HepG2 (cell line): ENCODE data around the gene CIAO3. TPM values are rescaled to one million over a fixed set of nuclear protein-coding genes. Genes with fewer than 3 reads are reported as not detected.
A peak's percentile ranks its signal among the peaks of the same experiment; 100 is the strongest.

Experiments
- CBX1 ChIP-seq: IDR thresholded peaks from one replicate; pipeline ENCODE4 v1.6.1; 2016; ENCODE audit warnings: antibody characterized with exemption, low read depth
- CREM ChIP-seq, 2 experiments: sonication (generic) in 1 of 2; formaldehyde crosslinking in 1 of 2; IDR thresholded peaks; 2 replicates each; pipeline versions ENCODE4 v1.4.0 to v1.6.1; 2016 to 2020; ENCODE audit warnings: antibody characterized with exemption in 1 of 2, mild to moderate bottlenecking in 1 of 2, missing genetic modification reagents in 1 of 2
- FOXP1 ChIP-seq, 2 experiments: fragments of 450-650 bp in 1 of 2; IDR thresholded peaks; 2 replicates each; pipeline ENCODE4 v1.6.1; 2017 to 2018; ENCODE audit warnings: antibody characterized with exemption in 1 of 2
- JUN ChIP-seq: sonication (generic); formaldehyde crosslinking; IDR thresholded peaks from 2 replicates; pipeline ENCODE4 v1.4.0; 2020; ENCODE audit warnings: mild to moderate bottlenecking, missing genetic modification reagents
- MAX ChIP-seq: IDR thresholded peaks from 2 replicates; pipeline ENCODE4 v1.6.1; 2012; ENCODE audit warnings: inconsistent platforms
- MIER2 ChIP-seq: IDR thresholded peaks from 2 replicates; pipeline ENCODE4 v1.6.1; 2016; ENCODE audit warnings: missing biosample characterization, missing genetic modification reagents
- NFIB ChIP-seq: sonication (generic); formaldehyde crosslinking; IDR thresholded peaks from 2 replicates; pipeline ENCODE4 v1.9.0; 2021; ENCODE audit warnings: missing genetic modification reagents, mild to moderate bottlenecking, borderline replicate concordance
- POLR2AphosphoS5 ChIP-seq: IDR thresholded peaks from 2 replicates; pipeline ENCODE4 v1.6.1; 2012; ENCODE audit warnings: low read depth, low read length
- PRPF4 ChIP-seq: fragments of 200-400 bp; formaldehyde crosslinking; IDR thresholded peaks from 2 replicates; pipeline ENCODE4 v1.6.1; 2016; ENCODE audit warnings: low read length, low read depth; ENCODE audit not compliant: poor library complexity, severe bottlenecking
- STAG1 ChIP-seq: sonication (generic); formaldehyde crosslinking; IDR thresholded peaks from 2 replicates; pipeline ENCODE4 v1.4.0; 2020; ENCODE audit warnings: missing genetic modification reagents
- ZBTB20 ChIP-seq: sonication (generic); formaldehyde crosslinking; IDR thresholded peaks from 2 replicates; pipeline ENCODE4 v1.8.1; 2023; ENCODE audit warnings: missing genetic modification reagents, low read depth, mild to moderate bottlenecking, borderline replicate concordance
- ZBTB3 ChIP-seq: sonication (generic); formaldehyde crosslinking; IDR thresholded peaks from 2 replicates; pipeline ENCODE4 v1.4.0; 2020; ENCODE audit warnings: low read depth, mild to moderate bottlenecking, moderate library complexity, missing genetic modification reagents, borderline replicate concordance
- ZNF790 ChIP-seq: sonication (generic); formaldehyde crosslinking; IDR thresholded peaks from 2 replicates; pipeline ENCODE4 v1.8.0; 2022; ENCODE audit warnings: missing genetic modification reagents, mild to moderate bottlenecking, borderline replicate concordance
- polyA plus RNA-seq, 8 experiments: library from polyadenylated mRNA; depleted of rRNA in 3 of 8; stranded (reverse) in 7 of 8; unstranded in 1 of 8; fragments of >200 nt; fragmentation: Illumina TruSeq in 4 of 8; extraction: Trizol in 4 of 8; gene quantifications; 2 replicates each; pipeline versions ENCODE4 v1.2.1 to v1.2.3, GENCODE V29; 2011 to 2016; ENCODE audit warnings: low read depth in 4 of 8, missing spikeins in 1 of 8, mixed read lengths in 1 of 8; ENCODE audit not compliant: insufficient read depth in 1 of 8
- total RNA-seq, 5 experiments: library from RNA; depleted of rRNA; stranded (reverse); fragments of >200 nt; fragmentation: Illumina TruSeq; extraction: Trizol; gene quantifications; 2 replicates each; pipeline ENCODE4 v1.2.3, GENCODE V29; 2016; ENCODE audit warnings: low read depth in 1 of 5
- TF ChIP-seq, protein P1 (sequence below): sonication (generic); formaldehyde crosslinking; IDR thresholded peaks from 2 replicates; pipeline ENCODE4 v1.9.0; 2021; ENCODE audit warnings: missing genetic modification reagents, borderline replicate concordance
- TF ChIP-seq, protein P2 (sequence below): sonication (generic); formaldehyde crosslinking; conservative IDR thresholded peaks from 2 replicates; pipeline ENCODE4 v1.4.0; 2020; ENCODE audit warnings: missing genetic modification reagents

Gene CIAO3
- total and polyA plus RNA-seq, 2 of the 13 experiments (the other 11 are each of a cell fraction or from before 2014, with no cell fraction given), result 21.7 to 25.0 TPM

GRCh38 chr16:679814-680624, 60.8 kb downstream of the CIAO3 start, which contains the start of gene STUB1 (continued):
- TF ChIP-seq ZBTB3 (no peak), MAX (peak; percentile 80), ZBTB20 (CRISPR knock-in tag) (no peak), STAG1 (CRISPR knock-in tag) (peak; percentile 7; the same call in 1 of the 2 replicates), ZNF790 (CRISPR knock-in tag) (peak; percentile 50), CREM (IDR thresholded peaks at IDR 0.05) (no peak), CREM (CRISPR knock-in tag; IDR thresholded peaks at IDR 0.05) (no peak), POLR2AphosphoS5 (peak; percentile 41), CBX1 (no peak), FOXP1 (IDR thresholded peaks at IDR 0.05) (no peak), FOXP1 (CRISPR knock-in tag; IDR thresholded peaks at IDR 0.05) (no peak), MIER2 (CRISPR knock-in tag) (no peak), JUN (CRISPR knock-in tag) (no peak), NFIB (CRISPR knock-in tag) (no peak), PRPF4 (no peak)
- TF ChIP-seq, protein P1, sequence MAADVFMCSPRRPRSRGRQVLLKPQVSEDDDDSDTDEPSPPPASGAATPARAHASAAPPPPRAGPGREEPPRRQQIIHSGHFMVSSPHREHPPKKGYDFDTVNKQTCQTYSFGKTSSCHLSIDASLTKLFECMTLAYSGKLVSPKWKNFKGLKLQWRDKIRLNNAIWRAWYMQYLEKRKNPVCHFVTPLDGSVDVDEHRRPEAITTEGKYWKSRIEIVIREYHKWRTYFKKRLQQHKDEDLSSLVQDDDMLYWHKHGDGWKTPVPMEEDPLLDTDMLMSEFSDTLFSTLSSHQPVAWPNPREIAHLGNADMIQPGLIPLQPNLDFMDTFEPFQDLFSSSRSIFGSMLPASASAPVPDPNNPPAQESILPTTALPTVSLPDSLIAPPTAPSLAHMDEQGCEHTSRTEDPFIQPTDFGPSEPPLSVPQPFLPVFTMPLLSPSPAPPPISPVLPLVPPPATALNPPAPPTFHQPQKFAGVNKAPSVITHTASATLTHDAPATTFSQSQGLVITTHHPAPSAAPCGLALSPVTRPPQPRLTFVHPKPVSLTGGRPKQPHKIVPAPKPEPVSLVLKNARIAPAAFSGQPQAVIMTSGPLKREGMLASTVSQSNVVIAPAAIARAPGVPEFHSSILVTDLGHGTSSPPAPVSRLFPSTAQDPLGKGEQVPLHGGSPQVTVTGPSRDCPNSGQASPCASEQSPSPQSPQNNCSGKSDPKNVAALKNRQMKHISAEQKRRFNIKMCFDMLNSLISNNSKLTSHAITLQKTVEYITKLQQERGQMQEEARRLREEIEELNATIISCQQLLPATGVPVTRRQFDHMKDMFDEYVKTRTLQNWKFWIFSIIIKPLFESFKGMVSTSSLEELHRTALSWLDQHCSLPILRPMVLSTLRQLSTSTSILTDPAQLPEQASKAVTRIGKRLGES (CRISPR knock-in tag), result 0 out of 2 replicates have a peak, but pooled peaks have one; percentile 34
- TF ChIP-seq, protein P2, sequence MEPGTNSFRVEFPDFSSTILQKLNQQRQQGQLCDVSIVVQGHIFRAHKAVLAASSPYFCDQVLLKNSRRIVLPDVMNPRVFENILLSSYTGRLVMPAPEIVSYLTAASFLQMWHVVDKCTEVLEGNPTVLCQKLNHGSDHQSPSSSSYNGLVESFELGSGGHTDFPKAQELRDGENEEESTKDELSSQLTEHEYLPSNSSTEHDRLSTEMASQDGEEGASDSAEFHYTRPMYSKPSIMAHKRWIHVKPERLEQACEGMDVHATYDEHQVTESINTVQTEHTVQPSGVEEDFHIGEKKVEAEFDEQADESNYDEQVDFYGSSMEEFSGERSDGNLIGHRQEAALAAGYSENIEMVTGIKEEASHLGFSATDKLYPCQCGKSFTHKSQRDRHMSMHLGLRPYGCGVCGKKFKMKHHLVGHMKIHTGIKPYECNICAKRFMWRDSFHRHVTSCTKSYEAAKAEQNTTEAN (CRISPR knock-in tag), result no peak
